ENCODE measurements around the gene BBS9. TPM values are rescaled to one million over a fixed set of nuclear protein-coding genes. Genes with fewer than 3 reads are reported as not detected.

Gene BBS9
- total and polyA plus RNA-seq, 2 donors from 2014 or later, result 9.0 to 23.4 TPM

GRCh38 chr7:33155811-33156210, 26.4 kb downstream of the BBS9 start:
- Histone ChIP-seq H3K4me3 (ENCODE audit: low read length in 3 of 3) (no peak overlapping the region), H3K9me3 (ENCODE audit: control insufficient read depth in 2 of 3, insufficient read depth in 1 of 3, low read length in 3 of 3) (no peaks in the 10 kb centered on the region), H3K36me3 (ENCODE audit: control insufficient read depth in 2 of 3, insufficient read depth in 3 of 3, low read length in 3 of 3) (no peaks in the 10 kb centered on the region), H3K9ac (ENCODE audit: low read length in 3 of 3) (no peak overlapping the region), H3K4me1 (ENCODE audit: control insufficient read depth in 2 of 3, insufficient read depth in 2 of 3, low read depth in 1 of 3, low read length in 3 of 3) (no peaks in the 10 kb centered on the region), H3K27ac (ENCODE audit: low read depth in 2 of 2, low read length in 2 of 2) (no peak overlapping the region), H3K27me3 (ENCODE audit: control insufficient read depth, insufficient read depth, low read length) (no peaks in the 10 kb centered on the region)
- DNase-seq, result no peak
- FAIRE-seq, result no peak
- intact Hi-C loops (cut with DNase I), result no loop called here
- TF ChIP-seq, protein P1, sequence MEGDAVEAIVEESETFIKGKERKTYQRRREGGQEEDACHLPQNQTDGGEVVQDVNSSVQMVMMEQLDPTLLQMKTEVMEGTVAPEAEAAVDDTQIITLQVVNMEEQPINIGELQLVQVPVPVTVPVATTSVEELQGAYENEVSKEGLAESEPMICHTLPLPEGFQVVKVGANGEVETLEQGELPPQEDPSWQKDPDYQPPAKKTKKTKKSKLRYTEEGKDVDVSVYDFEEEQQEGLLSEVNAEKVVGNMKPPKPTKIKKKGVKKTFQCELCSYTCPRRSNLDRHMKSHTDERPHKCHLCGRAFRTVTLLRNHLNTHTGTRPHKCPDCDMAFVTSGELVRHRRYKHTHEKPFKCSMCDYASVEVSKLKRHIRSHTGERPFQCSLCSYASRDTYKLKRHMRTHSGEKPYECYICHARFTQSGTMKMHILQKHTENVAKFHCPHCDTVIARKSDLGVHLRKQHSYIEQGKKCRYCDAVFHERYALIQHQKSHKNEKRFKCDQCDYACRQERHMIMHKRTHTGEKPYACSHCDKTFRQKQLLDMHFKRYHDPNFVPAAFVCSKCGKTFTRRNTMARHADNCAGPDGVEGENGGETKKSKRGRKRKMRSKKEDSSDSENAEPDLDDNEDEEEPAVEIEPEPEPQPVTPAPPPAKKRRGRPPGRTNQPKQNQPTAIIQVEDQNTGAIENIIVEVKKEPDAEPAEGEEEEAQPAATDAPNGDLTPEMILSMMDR (IDR thresholded peaks at IDR 0.05; ENCODE audit: borderline replicate concordance, extremely low read depth, insufficient read depth), result no peak

DNA sequence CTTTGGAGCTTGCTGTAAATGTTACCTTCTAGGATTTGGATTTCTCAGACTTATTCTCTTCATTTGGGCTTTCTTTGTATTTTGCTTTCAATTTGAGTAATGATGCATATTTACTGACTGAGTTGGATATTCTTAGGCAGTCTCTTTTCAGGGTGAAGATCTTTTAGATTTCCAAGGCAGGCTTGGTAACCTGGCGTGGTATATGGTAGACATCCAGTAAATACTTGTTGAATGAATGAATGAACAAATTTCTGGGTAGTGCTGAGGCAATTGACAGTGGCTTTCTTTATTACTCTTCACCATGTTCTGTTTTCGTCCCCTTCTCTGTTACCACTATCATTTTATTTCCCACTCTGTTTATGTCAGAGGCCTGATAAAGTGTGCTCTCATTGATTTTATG, 27.1 kb downstream of the BBS9 start:
- no peak overlapping the region for H3K4me3 ChIP-seq (ENCODE audit: low read length in 3 of 3)
- no peak for FAIRE-seq

GRCh38 chr7:33157311-33157710, 27.9 kb downstream of the BBS9 start:
- no peaks in the 10 kb centered on the region for H3K36me3 ChIP-seq (ENCODE audit: control insufficient read depth in 2 of 3, insufficient read depth in 3 of 3, low read length in 3 of 3)
- H3K4me1 ChIP-seq (ENCODE audit: control insufficient read depth in 2 of 3, insufficient read depth in 2 of 3, low read depth in 1 of 3, low read length in 3 of 3), result no peaks in the 10 kb centered on the region
- intact Hi-C loops (cut with DNase I), result no loop called here
- no peak overlapping the region for H3K9ac ChIP-seq (ENCODE audit: low read length in 3 of 3)
- no peaks in the 10 kb centered on the region for H3K9me3 ChIP-seq (ENCODE audit: control insufficient read depth in 2 of 3, insufficient read depth in 1 of 3, low read length in 3 of 3)
- TF ChIP-seq, protein P1 (IDR thresholded peaks at IDR 0.05; ENCODE audit: borderline replicate concordance, extremely low read depth, insufficient read depth), result no peak
- DNase-seq (no peak), FAIRE-seq (no peak)
- H3K27ac ChIP-seq (ENCODE audit: low read depth in 2 of 2, low read length in 2 of 2), result no peak overlapping the region
- no peaks in the 10 kb centered on the region for H3K27me3 ChIP-seq (ENCODE audit: control insufficient read depth, insufficient read depth, low read length)
- H3K4me3 ChIP-seq (ENCODE audit: low read length in 3 of 3), result no peak overlapping the region

More for the DNA sequence above, 27.1 kb downstream of the BBS9 start:
- TF ChIP-seq, protein P1 (IDR thresholded peaks at IDR 0.05; ENCODE audit: borderline replicate concordance, extremely low read depth, insufficient read depth), result no peak
- Histone ChIP-seq H3K4me1 (ENCODE audit: control insufficient read depth in 2 of 3, insufficient read depth in 2 of 3, low read depth in 1 of 3, low read length in 3 of 3) (no peaks in the 10 kb centered on the region), H3K9ac (ENCODE audit: low read length in 3 of 3) (no peak overlapping the region), H3K9me3 (ENCODE audit: control insufficient read depth in 2 of 3, insufficient read depth in 1 of 3, low read length in 3 of 3) (no peaks in the 10 kb centered on the region), H3K27me3 (ENCODE audit: control insufficient read depth, insufficient read depth, low read length) (no peaks in the 10 kb centered on the region), H3K36me3 (ENCODE audit: control insufficient read depth in 2 of 3, insufficient read depth in 3 of 3, low read length in 3 of 3) (no peaks in the 10 kb centered on the region), H3K27ac (ENCODE audit: low read depth in 2 of 2, low read length in 2 of 2) (no peak overlapping the region)
- intact Hi-C loops (cut with DNase I), result no loop called here
- no peak for DNase-seq

DNA sequence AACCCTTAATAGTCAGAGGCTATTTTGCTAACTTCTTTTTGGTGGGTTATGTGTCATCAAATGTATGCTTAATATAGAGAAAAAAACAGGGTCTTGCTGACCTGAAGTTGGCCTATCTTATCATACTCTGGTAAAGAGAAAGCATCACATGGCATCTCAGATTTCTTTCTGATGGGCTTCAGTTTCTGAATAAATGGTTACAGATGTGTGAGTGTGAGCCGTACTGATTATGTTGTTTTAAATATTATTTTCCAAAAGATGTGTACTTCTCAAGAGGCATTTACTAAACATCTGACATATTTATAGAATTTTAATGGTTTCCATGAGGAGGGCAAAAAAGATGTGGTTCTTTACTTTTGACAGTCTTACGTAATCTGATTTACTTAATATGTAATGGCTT, 28.4 kb downstream of the BBS9 start:
- H3K27ac ChIP-seq (ENCODE audit: low read depth in 2 of 2, low read length in 2 of 2), result no peak overlapping the region
- H3K9ac ChIP-seq (ENCODE audit: low read length in 3 of 3), result no peak overlapping the region
- no peak overlapping the region for H3K4me3 ChIP-seq (ENCODE audit: low read length in 3 of 3)
- H3K9me3 ChIP-seq (ENCODE audit: control insufficient read depth in 2 of 3, insufficient read depth in 1 of 3, low read length in 3 of 3), result no peaks in the 10 kb centered on the region
- TF ChIP-seq, protein P1 (IDR thresholded peaks at IDR 0.05; ENCODE audit: borderline replicate concordance, extremely low read depth, insufficient read depth), result no peak
- DNase-seq (no peak), FAIRE-seq (no peak)
- no peaks in the 10 kb centered on the region for H3K36me3 ChIP-seq (ENCODE audit: control insufficient read depth in 2 of 3, insufficient read depth in 3 of 3, low read length in 3 of 3)
- no peaks in the 10 kb centered on the region for H3K27me3 ChIP-seq (ENCODE audit: control insufficient read depth, insufficient read depth, low read length)
- intact Hi-C loops (cut with DNase I), result no loop called here
- H3K4me1 ChIP-seq (ENCODE audit: control insufficient read depth in 2 of 3, insufficient read depth in 2 of 3, low read depth in 1 of 3, low read length in 3 of 3), result no peaks in the 10 kb centered on the region

Measured in kidney (tissue), 14 donors.